Activated T-cell treated with anti-CD3 and anti-CD28 coated beads for 4 hours (primary cell): ENCODE measurements around the gene CACHD1.
A peak's percentile ranks its signal among the peaks of the same experiment; 100 is the strongest.
"Not testable (repeated sequence)": the region's sequence is repeated elsewhere in the genome, so short reads cannot be mapped to it uniquely, and the experiment has no call there.

Experiments
- DNase-seq: peaks from one replicate; pipeline ENCODE4 v3.0.0-alpha.2; 2020

The CACHD1 gene

GRCh38 chr1:64498325-64498724 is 28.4 kb downstream of the CACHD1 start:
- no peak for DNase-seq

- no peak for DNase-seq
Observed at GRCh38 chr1:64499011-64499410, 29.1 kb downstream of the CACHD1 start.

GRCh38 chr1:64499966-64500365 is 30.0 kb downstream of the CACHD1 start:
- DNase-seq: no peak

DNA sequence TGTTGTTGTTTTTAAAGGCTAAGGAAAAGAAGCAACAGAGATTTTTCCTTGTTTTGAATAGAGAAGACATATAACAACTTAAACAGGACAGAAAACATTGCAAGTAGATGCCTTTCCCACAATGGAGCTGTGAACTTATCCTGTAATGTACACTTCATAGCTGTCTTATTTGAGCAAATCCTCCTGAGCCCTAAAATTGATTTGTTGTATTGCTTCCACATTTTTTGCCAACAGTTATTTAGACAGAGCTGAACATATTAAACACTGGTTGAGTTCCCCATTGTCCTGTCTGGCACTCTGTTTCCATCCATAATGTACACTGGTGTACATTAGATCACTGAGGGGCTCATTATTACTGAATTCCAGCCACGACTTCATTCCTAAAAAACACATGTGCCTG is 32.2 kb downstream of the CACHD1 start:
- no peak for DNase-seq

DNA sequence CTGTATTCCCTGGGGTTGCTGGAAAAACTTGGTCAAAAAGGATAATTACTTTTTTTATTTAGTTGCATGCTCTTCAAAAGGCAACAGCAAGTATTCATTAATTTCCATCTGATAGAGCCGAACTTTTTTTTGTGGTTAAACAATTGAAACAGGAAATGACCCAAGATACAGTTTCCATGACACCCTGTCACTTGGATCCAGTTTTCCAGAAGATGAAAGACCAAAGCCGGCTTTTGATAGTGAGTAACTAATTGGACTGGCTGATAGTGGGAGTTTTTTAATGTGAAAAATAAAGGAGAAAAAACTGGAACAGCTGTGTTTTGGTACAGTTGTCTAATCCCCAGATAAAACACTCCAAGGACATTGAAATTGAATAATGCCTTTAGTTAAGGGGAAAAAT is 33.0 kb downstream of the CACHD1 start:
- DNase-seq: no peak

GRCh38 chr1:64505232-64505943 is 35.5 kb downstream of the CACHD1 start:
- DNase-seq: peak; percentile 24

- DNase-seq: no peak
Observed at GRCh38 chr1:64505944-64506655, 36.2 kb downstream of the CACHD1 start.

DNA sequence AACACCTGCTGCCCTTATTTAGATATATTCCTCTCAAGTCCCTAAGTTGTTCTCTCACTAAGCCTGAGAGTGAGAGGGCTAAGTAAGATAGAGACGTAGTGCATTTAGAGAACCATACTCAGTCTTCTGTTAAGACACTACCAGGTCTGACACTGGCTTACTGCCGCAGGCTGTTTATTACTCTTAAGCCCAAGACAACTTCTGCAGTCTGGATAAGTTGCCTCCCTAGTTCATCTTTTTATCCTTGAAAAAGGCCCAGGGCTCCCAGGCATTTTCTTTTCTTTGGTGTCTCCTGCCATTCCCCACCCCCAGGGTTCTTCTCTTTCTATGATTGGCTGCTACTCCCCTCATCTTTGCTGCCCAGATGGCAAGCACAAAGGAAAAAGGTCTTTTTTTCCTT is 38.7 kb downstream of the CACHD1 start:
- DNase-seq: no peak

DNA sequence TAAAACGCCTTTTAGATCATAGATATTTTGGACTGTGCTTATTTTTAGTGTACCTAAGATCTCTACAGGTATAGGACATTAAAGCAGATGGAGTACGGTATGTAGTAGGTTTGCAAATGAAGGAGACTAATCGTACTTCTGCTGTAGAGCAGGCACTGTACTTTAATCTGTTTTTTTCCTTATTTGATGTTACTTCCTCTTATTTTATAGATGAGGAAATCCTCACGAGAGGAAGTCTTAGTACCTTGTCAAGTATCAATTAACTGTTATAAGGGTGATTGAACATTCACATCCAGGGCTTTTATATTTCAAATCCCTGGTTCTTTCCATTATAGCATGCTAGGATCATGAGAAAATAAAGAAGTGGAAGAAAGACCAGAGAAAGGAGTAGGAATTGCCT is 41.1 kb downstream of the CACHD1 start:
- DNase-seq: no peak

GRCh38 chr1:64512206-64512605 is 42.3 kb downstream of the CACHD1 start:
- DNase-seq: not testable (repeated sequence)

GRCh38 chr1:64513545-64513944 is 43.6 kb downstream of the CACHD1 start:
- no peak for DNase-seq

GRCh38 chr1:64514197-64514765 is 44.4 kb downstream of the CACHD1 start:
- no peak for DNase-seq

- no peak for DNase-seq
Observed at GRCh38 chr1:64515427-64515826, 45.5 kb downstream of the CACHD1 start.

- no peak for DNase-seq
Observed at GRCh38 chr1:64516301-64516700, 46.4 kb downstream of the CACHD1 start.

GRCh38 chr1:64516803-64517568 is 47.1 kb downstream of the CACHD1 start:
- no peak for DNase-seq

GRCh38 chr1:64517640-64518039 is 47.7 kb downstream of the CACHD1 start:
- no peak for DNase-seq

DNA sequence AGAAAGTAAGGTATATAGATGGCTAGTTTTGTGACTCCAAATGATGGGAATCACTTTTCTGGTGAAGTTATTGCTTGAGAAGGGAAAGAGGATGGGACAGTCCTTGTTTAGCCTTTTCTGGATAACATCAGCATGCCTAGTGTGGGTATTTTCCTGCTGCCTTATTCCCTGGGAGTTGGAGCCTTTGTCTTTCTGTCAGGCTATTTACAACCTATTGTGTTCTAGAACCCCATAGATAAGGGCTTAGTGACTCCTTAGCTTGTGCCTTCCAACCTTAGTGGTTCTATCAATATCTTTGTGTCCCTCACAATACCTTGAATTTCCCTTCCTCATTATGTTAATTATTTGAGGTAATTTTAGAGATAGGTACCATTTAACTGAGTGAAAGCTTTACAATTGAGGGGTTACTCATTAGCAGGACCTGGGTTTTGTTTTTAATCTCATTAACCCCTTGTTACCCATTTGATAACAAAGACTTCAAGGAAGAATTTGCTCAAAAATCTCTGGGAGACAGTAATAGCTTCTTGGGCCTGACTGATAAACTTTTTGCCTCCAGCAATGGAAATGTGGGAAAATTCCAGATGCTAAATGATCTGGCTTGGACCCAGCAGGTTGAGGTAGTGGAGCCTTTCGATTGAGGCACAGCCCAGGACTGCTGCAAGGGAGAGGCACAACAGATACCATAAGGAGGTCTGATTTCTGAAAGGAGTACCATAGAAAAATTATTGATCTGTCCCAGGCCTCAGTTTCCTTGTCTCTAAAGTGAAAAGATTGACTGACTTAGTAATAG is 49.0 kb downstream of the CACHD1 start:
- no peak for DNase-seq

- DNase-seq: no peak
Observed at GRCh38 chr1:64519901-64520300, 50.0 kb downstream of the CACHD1 start.

GRCh38 chr1:64522740-64523139 is 52.8 kb downstream of the CACHD1 start:
- DNase-seq: no peak

DNA sequence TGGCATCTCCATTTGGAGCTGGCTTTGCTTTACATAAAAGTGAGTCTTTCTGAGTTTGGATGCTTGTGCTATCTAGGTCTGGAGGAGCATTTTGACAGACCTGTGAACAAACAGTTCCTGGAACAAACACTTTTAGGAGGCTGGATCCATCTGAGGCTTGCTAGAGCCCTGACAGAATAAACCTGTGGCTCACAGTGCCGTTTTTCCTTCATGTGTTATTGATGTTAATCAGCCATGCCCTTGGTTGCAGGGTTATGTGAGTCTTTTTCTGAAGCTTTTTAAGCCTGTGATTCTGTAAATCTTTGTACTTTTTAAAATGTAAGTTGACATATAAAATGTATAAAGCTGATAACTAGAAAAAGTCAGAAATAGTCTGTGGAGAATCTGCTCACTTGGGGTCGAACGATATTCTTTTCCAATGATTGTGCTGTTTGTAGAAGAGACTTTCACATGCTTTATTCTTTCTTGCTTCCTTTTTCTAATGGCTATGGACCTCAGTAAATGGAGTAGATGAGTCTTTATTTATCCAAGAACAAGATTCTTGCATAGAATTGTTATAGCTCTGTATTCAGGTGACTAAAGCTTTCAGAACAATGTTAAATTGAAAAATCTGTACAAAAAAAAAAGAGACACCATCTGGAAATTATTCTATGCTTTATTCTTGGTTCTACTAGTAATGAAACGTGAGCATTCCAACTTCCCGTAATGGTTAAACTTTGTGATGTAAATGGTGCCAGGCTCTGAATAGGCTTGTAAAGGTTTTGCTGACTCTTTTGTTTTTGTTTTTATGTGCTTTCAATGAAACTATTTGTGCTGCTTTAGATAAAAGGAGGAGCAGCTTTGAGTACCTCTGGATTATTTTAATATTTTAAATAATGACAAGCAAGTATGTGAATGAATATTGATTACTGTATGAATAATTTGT is 53.7 kb downstream of the CACHD1 start:
- no peak for DNase-seq

- DNase-seq: no peak
Observed at GRCh38 chr1:64524614-64525013, 54.7 kb downstream of the CACHD1 start.
